GM19438 (cell line): ENCODE measurements around the gene USP48.
A peak's percentile ranks its signal among the peaks of the same experiment; 100 is the strongest.
"Not testable (repeated sequence)": the region's sequence is repeated elsewhere in the genome, so short reads cannot be mapped to it uniquely, and the experiment has no call there.

Experiments
- ATAC-seq: cut with Tn5 transposase; IDR thresholded peaks from one replicate; pipeline ENCODE4 v1.9.1; 2021; ENCODE audit warnings: low read depth; ENCODE audit not compliant: unreplicated experiment

USP48 gene

GRCh38 chr1:21814981-21815582, 32.1 kb upstream of the USP48 start:
- no peak for ATAC-seq

DNA sequence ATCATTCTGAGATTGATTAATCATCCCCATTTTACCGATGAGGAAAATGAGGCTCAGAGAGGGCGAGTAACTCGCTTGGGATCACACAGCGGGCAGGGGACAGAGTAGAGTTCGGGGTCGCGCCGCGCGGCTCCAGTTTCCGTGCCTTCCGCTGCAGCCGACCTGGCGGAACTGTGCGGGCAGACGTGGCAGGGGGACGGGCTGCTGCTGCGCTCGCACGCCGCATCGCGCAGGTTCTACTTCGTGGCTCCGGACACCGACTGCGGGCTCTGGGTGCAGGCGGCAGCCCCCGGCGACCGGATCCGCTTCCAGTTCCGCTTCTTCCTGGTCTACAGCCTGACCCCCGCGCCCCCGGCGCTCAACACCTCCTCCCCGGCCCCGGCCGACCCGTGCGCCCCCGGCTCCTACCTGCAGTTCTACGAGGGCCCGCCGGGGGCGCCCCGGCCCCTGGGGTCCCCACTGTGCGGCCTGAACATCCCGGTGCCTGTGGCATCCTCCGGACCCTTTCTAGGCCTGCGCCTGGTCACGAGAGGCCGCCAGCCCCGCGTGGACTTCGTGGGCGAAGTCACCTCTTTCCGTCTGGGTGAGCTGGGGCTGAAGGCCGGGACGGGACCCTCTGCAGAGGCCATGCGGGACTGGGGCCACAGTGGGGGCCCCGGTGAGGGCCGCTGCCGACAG, 31.4 kb upstream of the USP48 start:
- no peak for ATAC-seq

- ATAC-seq: no peak
These were observed 30.6 kb upstream of the USP48 start for GRCh38 chr1:21813542-21813941.

DNA sequence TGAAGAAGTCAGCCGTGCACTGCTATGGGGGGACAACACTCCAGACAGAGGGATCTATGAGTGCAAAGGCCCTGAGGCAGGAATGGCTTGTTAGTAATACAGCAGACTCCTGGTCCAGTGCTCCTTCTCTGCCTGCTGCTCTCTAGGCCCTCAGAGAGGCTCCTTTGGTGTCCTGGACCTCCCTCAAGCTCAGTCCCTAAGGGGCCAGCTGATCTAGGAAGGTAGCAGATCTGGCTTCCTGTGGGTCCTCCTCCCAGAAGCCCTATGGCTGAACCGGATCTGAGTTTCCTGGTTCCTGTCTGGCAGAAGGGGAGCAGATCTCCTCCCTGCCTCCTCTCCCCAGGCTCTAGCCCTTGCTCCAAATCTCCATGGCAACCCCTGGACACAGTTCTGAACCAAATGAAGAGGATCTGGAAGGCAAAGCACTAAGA, 28.9 kb upstream of the USP48 start, which contains the start of gene LDLRAD2:
LDLRAD2 (plus strand) TSS at position 391 of the 431 bp plus-strand sequence. CDS start 187 bp downstream, outside the sequence.
- ATAC-seq: no peak

DNA sequence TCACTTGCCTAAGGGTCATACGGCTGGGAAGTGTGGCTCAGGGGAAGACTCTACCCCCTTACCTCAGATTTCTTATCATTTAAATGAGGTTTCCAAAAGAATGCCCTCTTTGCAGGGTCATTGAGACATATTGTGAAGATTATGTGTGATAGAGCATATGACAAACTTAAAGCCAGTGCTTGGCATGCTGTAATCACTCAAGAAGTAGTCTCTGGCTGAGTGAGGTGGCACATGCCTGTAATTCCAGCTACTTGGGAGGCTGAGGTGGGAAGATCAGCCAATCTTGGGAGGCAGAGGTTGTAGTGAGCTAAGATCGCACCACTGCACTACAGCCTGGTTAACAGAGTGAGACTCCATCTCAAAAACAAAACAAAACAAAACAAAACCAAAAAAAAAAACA, 21.6 kb upstream of the USP48 start:
- no peak for ATAC-seq

GRCh38 chr1:21801100-21801499, 18.2 kb upstream of the USP48 start:
- ATAC-seq: no peak

DNA sequence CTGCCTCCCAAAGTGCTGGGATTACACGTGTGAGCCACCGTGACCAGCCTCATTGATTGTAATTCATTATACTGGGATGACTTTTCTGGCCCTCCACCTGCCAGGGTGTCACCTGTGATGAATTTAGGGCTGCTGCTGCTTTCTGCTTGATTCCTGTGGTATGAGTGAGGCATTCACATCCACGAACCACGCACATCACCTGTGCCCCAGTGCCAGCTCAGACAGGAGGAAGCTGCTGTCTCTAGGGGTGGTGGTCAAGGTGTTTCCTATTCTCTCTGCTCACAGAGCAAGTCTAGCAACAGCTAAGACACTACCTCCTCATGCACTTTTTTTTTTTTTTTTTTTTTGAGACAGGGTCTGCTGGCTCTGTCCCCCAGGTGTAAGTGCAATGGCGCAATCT, 16.8 kb upstream of the USP48 start:
- ATAC-seq: no peak

DNA sequence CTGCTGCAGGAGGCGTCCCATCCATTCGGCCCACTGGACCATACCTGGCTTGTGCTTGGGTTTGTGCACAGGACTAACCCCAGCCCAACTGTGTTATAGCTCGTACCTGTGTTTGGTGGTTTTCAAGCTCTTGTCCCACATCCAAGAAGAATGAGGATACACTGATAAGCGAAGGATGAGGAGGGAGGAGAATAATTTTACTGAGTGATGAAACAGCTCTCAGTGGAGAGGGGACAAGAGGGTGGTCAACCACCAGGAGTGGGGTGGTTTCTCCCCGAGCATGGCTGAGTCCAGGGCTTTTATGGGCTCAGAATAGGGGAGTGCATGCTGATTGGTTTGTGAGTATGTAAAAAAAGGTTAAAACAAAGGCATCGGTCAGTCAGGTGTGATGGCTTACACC, 12.1 kb upstream of the USP48 start:
- ATAC-seq: no peak

DNA sequence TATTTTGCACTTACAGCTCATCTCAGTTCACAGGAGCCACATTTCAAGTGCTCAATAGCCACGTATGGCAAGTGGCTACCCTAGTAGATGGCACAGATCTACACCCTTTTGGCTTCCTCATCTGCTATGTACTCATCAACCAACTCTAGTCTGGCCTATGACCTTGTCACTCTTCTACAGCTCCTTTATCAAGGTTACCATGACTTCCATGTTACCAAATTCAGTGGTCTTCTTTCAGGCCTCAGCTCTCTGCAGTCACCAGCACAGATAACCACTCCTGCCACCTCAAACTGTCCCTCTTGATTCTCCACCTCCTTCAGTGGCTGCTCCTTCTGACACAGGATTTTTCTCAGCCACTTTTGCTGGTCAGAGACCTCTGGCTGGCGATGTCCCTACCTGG, 11.7 kb upstream of the USP48 start:
- ATAC-seq: no peak

DNA sequence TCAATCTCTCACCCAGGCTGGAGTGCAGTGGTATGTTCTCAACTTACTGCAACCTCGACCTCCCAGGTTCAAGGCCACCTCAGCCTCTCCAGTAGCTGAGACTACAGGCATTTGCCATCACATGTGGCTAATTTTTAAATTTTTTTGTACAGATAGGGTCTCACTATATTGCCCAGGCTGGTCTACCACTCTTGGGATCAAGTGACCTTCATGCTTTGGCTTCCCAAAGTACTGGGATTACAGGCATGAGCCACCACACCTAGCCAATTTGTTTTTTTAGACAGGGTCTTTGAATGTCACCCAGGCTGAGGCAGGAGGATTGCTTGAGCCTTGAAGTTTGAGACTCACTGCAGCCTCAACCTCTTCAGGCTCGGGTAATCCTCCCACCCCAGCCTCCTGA, 10.2 kb upstream of the USP48 start:
- no peak for ATAC-seq

DNA sequence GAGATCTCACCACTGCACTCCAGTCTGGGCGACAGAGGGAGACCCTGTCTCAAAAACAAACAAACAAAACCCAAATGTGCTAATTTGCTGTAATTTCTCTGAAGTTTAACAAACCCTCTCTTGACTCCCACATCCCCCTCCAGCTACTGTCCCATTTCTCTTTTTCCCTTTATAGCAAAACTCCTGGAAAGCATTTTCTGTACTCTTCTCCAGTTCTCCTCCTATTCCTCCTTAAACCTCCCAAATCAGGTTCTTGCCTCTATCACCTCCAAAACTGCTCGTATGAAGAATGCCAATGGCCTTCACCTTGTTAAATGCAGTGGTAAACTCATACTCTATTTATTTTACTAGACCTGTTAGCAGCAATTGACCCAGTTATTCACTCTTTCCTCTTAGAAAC, 3.7 kb upstream of the USP48 start:
- ATAC-seq: no peak

DNA sequence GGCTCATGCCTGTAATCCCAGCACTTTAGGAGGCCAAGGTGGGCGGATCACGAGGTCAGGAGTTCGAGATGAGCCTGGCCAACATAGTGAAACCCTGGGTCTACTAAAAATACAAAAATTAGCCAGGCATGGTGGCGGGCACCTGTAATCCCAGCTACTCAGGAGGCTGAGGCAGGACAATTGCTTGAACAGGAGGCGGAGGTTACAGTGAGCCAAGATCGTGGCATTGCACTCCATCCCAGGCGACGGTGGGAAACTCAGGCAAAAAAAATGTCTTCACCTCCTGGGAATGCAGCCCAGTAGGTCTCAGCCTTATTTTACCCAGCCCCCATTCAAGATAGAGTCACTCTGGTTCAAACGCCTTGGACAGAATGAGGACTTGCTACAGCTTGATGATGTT, 2.8 kb upstream of the USP48 start:
- not testable (repeated sequence) for ATAC-seq

GRCh38 chr1:21783679-21784603, 992 bp upstream of the USP48 start:
- no peak for ATAC-seq

DNA sequence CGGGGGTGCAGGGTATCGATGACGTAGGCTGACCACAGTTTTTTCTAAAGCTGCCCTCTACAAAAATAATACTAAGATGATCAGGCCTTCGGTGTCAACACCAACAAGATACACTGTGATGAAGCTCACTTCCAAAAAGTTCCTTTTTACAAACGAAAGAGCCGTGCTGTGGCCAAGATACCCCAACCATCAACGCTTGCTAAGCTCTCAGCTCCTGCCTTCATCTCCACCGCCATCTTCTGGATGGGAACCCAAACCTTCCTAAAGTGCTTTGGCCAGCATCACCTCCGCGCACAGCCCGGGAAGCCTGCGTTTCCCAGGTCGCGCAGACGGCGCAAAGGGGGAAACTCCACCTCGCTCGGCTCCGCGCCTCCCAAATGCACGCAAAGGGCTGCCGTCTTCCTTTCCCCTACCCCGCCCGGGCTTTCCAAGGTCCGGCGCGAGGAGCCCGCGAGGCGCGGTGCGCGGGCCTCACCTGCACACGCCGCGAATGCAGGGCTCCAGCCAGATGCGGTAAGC, 541 bp downstream of the USP48 start:
- ATAC-seq: peak; percentile 26

DNA sequence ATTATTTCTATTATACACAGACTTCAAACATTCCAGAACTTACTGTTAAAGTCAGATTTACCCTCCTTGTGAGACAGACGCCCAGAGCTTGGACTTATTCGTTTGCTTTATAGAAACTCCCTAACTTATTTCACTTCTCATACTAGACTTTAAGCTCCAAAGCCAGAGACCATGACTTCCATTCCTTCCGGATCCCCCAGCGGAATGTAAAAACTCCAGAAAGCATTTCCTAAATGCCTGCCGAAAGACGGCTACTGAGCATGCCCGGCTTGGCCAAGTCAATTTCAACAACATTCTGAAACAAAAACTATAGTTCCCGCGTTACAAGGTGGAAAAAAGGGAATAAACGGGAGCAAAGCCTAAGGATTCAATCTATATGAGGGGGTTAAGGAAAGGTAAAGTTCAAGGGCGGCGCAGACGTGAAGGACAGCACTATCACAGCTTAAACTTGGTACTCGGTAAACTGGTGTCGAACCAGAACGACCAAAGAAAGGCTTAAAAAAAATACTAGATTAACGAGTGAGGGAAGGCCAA, 1.1 kb downstream of the USP48 start:
- peak; percentile 25 for ATAC-seq

DNA sequence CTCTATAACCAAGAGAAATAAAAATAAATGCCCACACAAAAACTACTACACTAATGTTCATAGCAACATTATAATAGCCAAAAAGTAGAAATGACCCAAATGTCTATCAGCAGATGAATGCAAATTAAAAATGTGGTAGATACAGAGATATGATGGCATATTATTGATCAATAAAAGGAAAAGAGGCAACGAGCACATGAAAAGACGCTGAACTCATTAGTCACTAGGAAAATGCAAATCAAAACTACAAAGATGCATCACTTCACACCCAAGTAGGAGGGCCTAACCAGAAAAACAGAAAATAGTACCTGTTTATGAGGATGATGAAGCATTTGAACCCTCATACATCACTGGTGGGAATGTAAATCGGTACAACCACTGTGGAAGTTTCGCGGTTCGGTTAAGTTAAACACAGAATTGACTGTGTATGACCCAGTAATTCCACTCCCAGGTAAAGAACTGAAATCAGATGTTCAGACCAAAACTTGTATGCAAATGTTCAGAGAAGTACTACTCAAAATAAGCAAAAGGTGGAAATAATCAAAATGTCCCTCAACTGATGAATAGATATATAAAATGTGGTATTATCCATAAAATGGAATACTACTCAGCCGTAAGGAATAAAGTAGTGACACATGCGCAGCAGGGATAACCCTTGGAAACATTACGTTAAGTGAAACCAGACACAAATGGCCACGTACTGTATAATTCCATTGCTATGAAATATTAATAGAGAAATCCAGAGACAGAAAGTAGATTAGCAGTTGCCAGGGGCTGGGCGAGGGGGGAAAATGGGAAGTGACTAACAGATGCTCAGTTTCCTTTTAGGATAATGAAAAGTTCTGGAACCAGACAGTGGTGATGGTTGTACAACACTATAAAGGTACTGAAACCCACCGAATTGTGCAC, 3.1 kb downstream of the USP48 start:
- no peak for ATAC-seq

DNA sequence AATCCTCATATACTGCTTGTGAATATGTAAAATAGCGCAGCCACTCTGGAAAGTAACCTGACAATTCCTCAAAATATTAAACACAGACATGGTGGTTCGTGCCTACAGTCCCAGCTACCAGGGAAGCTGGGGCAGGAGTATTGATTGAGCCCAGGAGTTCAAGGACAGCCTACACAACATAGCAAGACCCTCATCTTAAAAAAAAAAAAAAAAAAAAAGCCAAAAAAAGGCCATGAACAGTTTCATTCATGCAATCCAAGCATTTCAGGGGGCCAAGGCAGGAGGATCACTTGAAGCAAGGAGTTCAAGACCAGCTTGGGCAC, 4.6 kb downstream of the USP48 start:
- no peak for ATAC-seq

- not testable (repeated sequence) for ATAC-seq
These were observed 6.0 kb downstream of the USP48 start for GRCh38 chr1:21776925-21777324.

- ATAC-seq: no peak
These were observed 6.9 kb downstream of the USP48 start for GRCh38 chr1:21775985-21776562.

DNA sequence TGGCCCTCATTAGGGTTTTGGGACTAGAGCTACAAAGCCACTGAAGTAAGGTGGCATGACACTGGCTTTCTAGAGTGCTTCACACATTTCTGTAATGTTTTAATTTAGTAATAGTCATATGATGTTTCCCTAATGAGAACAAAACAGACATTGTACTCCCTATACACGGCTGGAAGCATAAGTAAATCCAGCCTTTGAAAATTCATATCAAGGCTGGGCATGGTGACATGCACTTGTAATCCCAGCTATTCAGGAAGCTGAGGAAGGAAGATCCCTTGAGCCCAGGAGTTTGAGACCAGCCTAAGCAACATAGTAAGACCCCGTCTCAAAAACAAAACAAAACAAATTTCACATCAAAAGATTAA, 7.4 kb downstream of the USP48 start:
- ATAC-seq: no peak
